GM12801 (cell line): Measurements from ENCODE around the gene KBTBD12.

Experiments
- CTCF ChIP-seq: IDR thresholded peaks from one replicate; pipeline ENCODE4 v1.5.1; 2011; ENCODE audit warnings: control low read depth; ENCODE audit not compliant: insufficient read length; ENCODE audit errors: extremely low read depth

KBTBD12 gene

GRCh38 chr3:127988770-127989557 is 73.9 kb downstream of the KBTBD12 start:
- no peak for TF ChIP-seq CTCF

- TF ChIP-seq CTCF, result no peak
Measured at GRCh38 chr3:127990051-127990450, 75.0 kb downstream of the KBTBD12 start.

- no peak for TF ChIP-seq CTCF
Measured at GRCh38 chr3:127990461-127990860, 75.4 kb downstream of the KBTBD12 start.

GRCh38 chr3:127991251-127991650 is 76.2 kb downstream of the KBTBD12 start:
- no peak for TF ChIP-seq CTCF

- no peak for TF ChIP-seq CTCF
Measured at GRCh38 chr3:127991681-127992080, 76.6 kb downstream of the KBTBD12 start.

- no peak for TF ChIP-seq CTCF
Measured at GRCh38 chr3:127992127-127992526, 77.1 kb downstream of the KBTBD12 start.

- TF ChIP-seq CTCF, result no peak
Measured at GRCh38 chr3:127994011-127994410, 79.0 kb downstream of the KBTBD12 start.

- TF ChIP-seq CTCF, result no peak
Measured at GRCh38 chr3:127997016-127997415, 82.0 kb downstream of the KBTBD12 start.
